ENCODE results near the gene KAZN. TPM values are rescaled to one million over a fixed set of nuclear protein-coding genes. Genes with fewer than 3 reads are reported as not detected.

The KAZN gene
- polyA plus RNA-seq, 4 donors, result 3.0 to 39.5 (median 4.4) TPM

GRCh38 chr1:14836426-14837140 is 238.1 kb downstream of the KAZN start:
- DNase-seq (no peak), FAIRE-seq (no peak)
- H3K36me3 ChIP-seq (ENCODE audit: control insufficient read depth in 3 of 3, insufficient read depth in 2 of 3, low read depth in 1 of 3, low read length in 3 of 3), result no peaks in the 10 kb centered on the region
- H3K4me1 ChIP-seq (ENCODE audit: control insufficient read depth in 3 of 3, insufficient read depth in 2 of 3, low read depth in 1 of 3, low read length in 2 of 3), result no peaks in the 10 kb centered on the region
- no peaks in the 10 kb centered on the region for H3K27me3 ChIP-seq (ENCODE audit: control insufficient read depth in 3 of 3, insufficient read depth in 3 of 3, low read length in 3 of 3)
- H3K9me3 ChIP-seq (ENCODE audit: control insufficient read depth in 2 of 2, insufficient read depth in 1 of 2, low read depth in 1 of 2, low read length in 1 of 2), result peaks cover 0 to 11% of the 10 kb centered on the region in 2 donors
- H3K27ac ChIP-seq (ENCODE audit: low read depth in 1 of 3, low read length in 2 of 3), result no peak overlapping the region
- no peak overlapping the region for H3K4me3 ChIP-seq (ENCODE audit: low read depth in 1 of 3, low read length in 3 of 3)
- 79 to 83% (median 82%) methylated on average over 10 of the region's 10 CpGs for WGBS, 3 donors

GRCh38 chr1:14840374-14840773 is 241.9 kb downstream of the KAZN start:
- no peak for FAIRE-seq
- H3K36me3 ChIP-seq (ENCODE audit: control insufficient read depth in 3 of 3, insufficient read depth in 2 of 3, low read depth in 1 of 3, low read length in 3 of 3), result no peaks in the 10 kb centered on the region
- WGBS, 3 donors, result 84 to 91% (median 85%) methylated on average over 7 of the region's 7 CpGs

GRCh38 chr1:14841456-14841855 is 243.0 kb downstream of the KAZN start:
- no peak for DNase-seq
- WGBS, 3 donors, result 82 to 94% (median 93%) methylated on average over 2 of the region's 2 CpGs
- no peaks in the 10 kb centered on the region for H3K4me1 ChIP-seq (ENCODE audit: control insufficient read depth in 3 of 3, insufficient read depth in 2 of 3, low read depth in 1 of 3, low read length in 2 of 3)
- H3K27me3 ChIP-seq (ENCODE audit: control insufficient read depth in 3 of 3, insufficient read depth in 3 of 3, low read length in 3 of 3), result no peaks in the 10 kb centered on the region
- peaks cover 0 to 25% of the 10 kb centered on the region in 2 donors for H3K9me3 ChIP-seq (ENCODE audit: control insufficient read depth in 2 of 2, insufficient read depth in 1 of 2, low read depth in 1 of 2, low read length in 1 of 2)
- H3K36me3 ChIP-seq (ENCODE audit: control insufficient read depth in 3 of 3, insufficient read depth in 2 of 3, low read depth in 1 of 3, low read length in 3 of 3), result no peaks in the 10 kb centered on the region
- H3K4me3 ChIP-seq (ENCODE audit: low read depth in 1 of 3, low read length in 3 of 3), result no peak overlapping the region
- no peak for FAIRE-seq
- no peak overlapping the region for H3K27ac ChIP-seq (ENCODE audit: low read depth in 1 of 3, low read length in 2 of 3)

More at GRCh38 chr1:14840374-14840773, 241.9 kb downstream of the KAZN start:
- H3K4me1 ChIP-seq (ENCODE audit: control insufficient read depth in 3 of 3, insufficient read depth in 2 of 3, low read depth in 1 of 3, low read length in 2 of 3), result no peaks in the 10 kb centered on the region
- DNase-seq, result no peak
- H3K27me3 ChIP-seq (ENCODE audit: control insufficient read depth in 3 of 3, insufficient read depth in 3 of 3, low read length in 3 of 3), result no peaks in the 10 kb centered on the region
- H3K27ac ChIP-seq (ENCODE audit: low read depth in 1 of 3, low read length in 2 of 3), result no peak overlapping the region
- H3K9me3 ChIP-seq (ENCODE audit: control insufficient read depth in 2 of 2, insufficient read depth in 1 of 2, low read depth in 1 of 2, low read length in 1 of 2), result peaks cover 0 to 25% of the 10 kb centered on the region in 2 donors
- H3K4me3 ChIP-seq (ENCODE audit: low read depth in 1 of 3, low read length in 3 of 3), result no peak overlapping the region

- H3K36me3 ChIP-seq (ENCODE audit: control insufficient read depth in 3 of 3, insufficient read depth in 2 of 3, low read depth in 1 of 3, low read length in 3 of 3), result no peaks in the 10 kb centered on the region
- H3K4me3 ChIP-seq (ENCODE audit: low read depth in 1 of 3, low read length in 3 of 3), result no peak overlapping the region
- FAIRE-seq (no peak), DNase-seq (no peak)
- no peaks in the 10 kb centered on the region for H3K27me3 ChIP-seq (ENCODE audit: control insufficient read depth in 3 of 3, insufficient read depth in 3 of 3, low read length in 3 of 3)
- no peaks in the 10 kb centered on the region for H3K4me1 ChIP-seq (ENCODE audit: control insufficient read depth in 3 of 3, insufficient read depth in 2 of 3, low read depth in 1 of 3, low read length in 2 of 3)
- peaks cover 0 to 25% of the 10 kb centered on the region in 2 donors for H3K9me3 ChIP-seq (ENCODE audit: control insufficient read depth in 2 of 2, insufficient read depth in 1 of 2, low read depth in 1 of 2, low read length in 1 of 2)
- H3K27ac ChIP-seq (ENCODE audit: low read depth in 1 of 3, low read length in 2 of 3), result peak overlapping the region in 1 of 3 donors; percentile 5
These were observed 243.5 kb downstream of the KAZN start for GRCh38 chr1:14841951-14842350.

- H3K4me3 ChIP-seq (ENCODE audit: low read depth in 1 of 3, low read length in 3 of 3), result no peak overlapping the region
- no peak for DNase-seq
- H3K4me1 ChIP-seq (ENCODE audit: control insufficient read depth in 3 of 3, insufficient read depth in 2 of 3, low read depth in 1 of 3, low read length in 2 of 3), result no peaks in the 10 kb centered on the region
- no peaks in the 10 kb centered on the region for H3K36me3 ChIP-seq (ENCODE audit: control insufficient read depth in 3 of 3, insufficient read depth in 2 of 3, low read depth in 1 of 3, low read length in 3 of 3)
- H3K27ac ChIP-seq (ENCODE audit: low read depth in 1 of 3, low read length in 2 of 3), result peak overlapping the region in 1 of 3 donors; percentile 5
- WGBS, 3 donors, result 68 to 95% (median 88%) methylated on average over 4 of the region's 4 CpGs
- H3K9me3 ChIP-seq (ENCODE audit: control insufficient read depth in 2 of 2, insufficient read depth in 1 of 2, low read depth in 1 of 2, low read length in 1 of 2), result peaks cover 0 to 25% of the 10 kb centered on the region in 2 donors
- FAIRE-seq, result no peak
- no peaks in the 10 kb centered on the region for H3K27me3 ChIP-seq (ENCODE audit: control insufficient read depth in 3 of 3, insufficient read depth in 3 of 3, low read length in 3 of 3)
These were observed 243.9 kb downstream of the KAZN start for GRCh38 chr1:14842361-14842760.

- Histone ChIP-seq H3K4me3 (ENCODE audit: low read depth in 1 of 3, low read length in 3 of 3) (no peak overlapping the region), H3K9me3 (ENCODE audit: control insufficient read depth in 2 of 2, insufficient read depth in 1 of 2, low read depth in 1 of 2, low read length in 1 of 2) (peaks cover 0 to 23% of the 10 kb centered on the region in 2 donors), H3K27ac (ENCODE audit: low read depth in 1 of 3, low read length in 2 of 3) (peak overlapping the region in 1 of 3 donors; percentile 73), H3K4me1 (ENCODE audit: control insufficient read depth in 3 of 3, insufficient read depth in 2 of 3, low read depth in 1 of 3, low read length in 2 of 3) (no peaks in the 10 kb centered on the region), H3K27me3 (ENCODE audit: control insufficient read depth in 3 of 3, insufficient read depth in 3 of 3, low read length in 3 of 3) (no peaks in the 10 kb centered on the region), H3K36me3 (ENCODE audit: control insufficient read depth in 3 of 3, insufficient read depth in 2 of 3, low read depth in 1 of 3, low read length in 3 of 3) (no peaks in the 10 kb centered on the region)
- FAIRE-seq, result no peak
- DNase-seq, result no peak
- WGBS, 3 donors, result 67 to 86% (median 72%) methylated on average over 2 of the region's 2 CpGs
These were observed 244.4 kb downstream of the KAZN start for GRCh38 chr1:14842891-14843290.

- FAIRE-seq (no peak), DNase-seq (no peak)
- WGBS, 3 donors, result 62 to 89% (median 85%) methylated on average over 6 of the region's 6 CpGs
- Histone ChIP-seq H3K4me1 (ENCODE audit: control insufficient read depth in 3 of 3, insufficient read depth in 2 of 3, low read depth in 1 of 3, low read length in 2 of 3) (no peaks in the 10 kb centered on the region), H3K9me3 (ENCODE audit: control insufficient read depth in 2 of 2, insufficient read depth in 1 of 2, low read depth in 1 of 2, low read length in 1 of 2) (peaks cover 0 to 22% of the 10 kb centered on the region in 2 donors), H3K4me3 (ENCODE audit: low read depth in 1 of 3, low read length in 3 of 3) (no peak overlapping the region), H3K27ac (ENCODE audit: low read depth in 1 of 3, low read length in 2 of 3) (peak overlapping the region in 1 of 3 donors; percentile 73), H3K27me3 (ENCODE audit: control insufficient read depth in 3 of 3, insufficient read depth in 3 of 3, low read length in 3 of 3) (no peaks in the 10 kb centered on the region), H3K36me3 (ENCODE audit: control insufficient read depth in 3 of 3, insufficient read depth in 2 of 3, low read depth in 1 of 3, low read length in 3 of 3) (no peaks in the 10 kb centered on the region)
These were observed 245.0 kb downstream of the KAZN start for GRCh38 chr1:14843525-14843924.

GRCh38 chr1:14844356-14844755 is 245.9 kb downstream of the KAZN start:
- FAIRE-seq (no peak), DNase-seq (no peak)
- Histone ChIP-seq H3K27me3 (ENCODE audit: control insufficient read depth in 3 of 3, insufficient read depth in 3 of 3, low read length in 3 of 3) (no peaks in the 10 kb centered on the region), H3K9me3 (ENCODE audit: control insufficient read depth in 2 of 2, insufficient read depth in 1 of 2, low read depth in 1 of 2, low read length in 1 of 2) (peaks cover 0 to 22% of the 10 kb centered on the region in 2 donors), H3K4me1 (ENCODE audit: control insufficient read depth in 3 of 3, insufficient read depth in 2 of 3, low read depth in 1 of 3, low read length in 2 of 3) (no peaks in the 10 kb centered on the region), H3K27ac (ENCODE audit: low read depth in 1 of 3, low read length in 2 of 3) (no peak overlapping the region), H3K4me3 (ENCODE audit: low read depth in 1 of 3, low read length in 3 of 3) (no peak overlapping the region), H3K36me3 (ENCODE audit: control insufficient read depth in 3 of 3, insufficient read depth in 2 of 3, low read depth in 1 of 3, low read length in 3 of 3) (no peaks in the 10 kb centered on the region)
- WGBS, 3 donors, result 51 to 83% (median 76%) methylated on average over 2 of the region's 2 CpGs

Data from small intestine (tissue), 7 donors.